Measurements from ENCODE around the gene LEFTY1. TPM values are rescaled to one million over a fixed set of nuclear protein-coding genes. Genes with fewer than 3 reads are reported as not detected.

LEFTY1 gene
- total and polyA plus RNA-seq, 2 donors (not counting 3 experiments of a cell fraction or from before 2014, with no cell fraction given): not detected

GRCh38 chr1:225842074-225842473 lies 46.9 kb downstream of the LEFTY1 start:
- dilution Hi-C loops (cut with MboI; ENCODE audit: extremely low pct_ligation_motif_present, low sequenced_read_pairs): no loop called here
- CTCF ChIA-PET: interaction anchor here (0.7 kb wide), 1 partner anchor 364 kb away, joined by 3 read pairs; no protein-coding TSS in a partner anchor
- H3K79me2 ChIP-seq (ENCODE audit: control insufficient read depth, insufficient read depth, low read length): no peaks in the 10 kb centered on the region
- FAIRE-seq (no peak), DNase-seq (ENCODE audit: low read depth, low spot score) (no peak)
- H4K20me1 ChIP-seq (replicated peaks; ENCODE audit: control insufficient read depth, extremely low read depth, insufficient read depth, low read length): no peaks in the 10 kb centered on the region
- H3K4me3 ChIP-seq (replicated peaks in 1 of 3; ENCODE audit: insufficient read depth in 1 of 3, low read depth in 1 of 3, low read length in 3 of 3): no peak overlapping the region
- H3K36me3 ChIP-seq (ENCODE audit: control insufficient read depth in 2 of 2, extremely low read depth in 1 of 2, insufficient read depth in 2 of 2, low read length in 2 of 2): peaks cover 0 to 9% of the 10 kb centered on the region in 2 experiments
- no peaks in the 10 kb centered on the region for H3K27me3 ChIP-seq (ENCODE audit: control insufficient read depth in 2 of 2, insufficient read depth in 2 of 2, low read length in 2 of 2)
- POLR2A ChIA-PET: no interaction called here
- intact Hi-C loops (cut with micrococcal nuclease): no loop called here
- no peaks in the 10 kb centered on the region for H3K9me3 ChIP-seq (replicated peaks; ENCODE audit: control insufficient read depth, insufficient read depth, low read length)
- no peak overlapping the region for H3K4me2 ChIP-seq (ENCODE audit: insufficient read depth, low read length)
- no TSS peak for BruUV-seq (replicated peaks)
- no peak overlapping the region for H3K9ac ChIP-seq (replicated peaks; ENCODE audit: extremely low read depth, insufficient read depth, low read length)
- H3K4me1 ChIP-seq (ENCODE audit: control insufficient read depth, extremely low read depth, insufficient read depth, low read length): no peaks in the 10 kb centered on the region
- TF ChIP-seq POLR2A (IDR thresholded peaks at IDR 0.05; ENCODE audit: low read depth, low read length): no peak
- no peak for TF ChIP-seq CTCF (IDR thresholded peaks at IDR 0.05; ENCODE audit: extremely low read depth in 1 of 2, insufficient read depth in 1 of 2, low read depth in 1 of 2, low read length in 2 of 2)
- no peak for TF ChIP-seq GATA2 (IDR thresholded peaks at IDR 0.05; ENCODE audit: insufficient read depth, insufficient read length, low read depth, low read length)
- no peak for TF ChIP-seq MYC (IDR thresholded peaks at IDR 0.05; ENCODE audit: low read depth, low read length)
- no peak for TF ChIP-seq JUN (IDR thresholded peaks at IDR 0.05; ENCODE audit: borderline replicate concordance, insufficient read depth, insufficient read length, low read depth)
- TF ChIP-seq EZH2 (IDR thresholded peaks at IDR 0.05; ENCODE audit: borderline replicate concordance, low read depth, low read length, severe bottlenecking): no peak
- no peak for TF ChIP-seq FOS (IDR thresholded peaks at IDR 0.05; ENCODE audit: borderline replicate concordance, insufficient read depth, low read length)
- no peak for TF ChIP-seq MAX (IDR thresholded peaks at IDR 0.05; ENCODE audit: insufficient read depth, insufficient read length)
- H3K27ac ChIP-seq (ENCODE audit: insufficient read depth, low read depth, low read length): no peak overlapping the region
- H3K9me1 ChIP-seq (replicated peaks; ENCODE audit: control insufficient read depth, extremely low read depth, insufficient read depth, low read length): no peaks in the 10 kb centered on the region
- H2AFZ ChIP-seq (ENCODE audit: low read depth, low read length): no peak overlapping the region
